Activated B cell treated with CpG ODN at 0.5 μM for 24 hours (primary cell): ENCODE measurements around the gene TC2N. TPM values are rescaled to one million over a fixed set of nuclear protein-coding genes. Genes with fewer than 3 reads are reported as not detected.
A peak's percentile ranks its signal among the peaks of the same experiment; 100 is the strongest.
"Not testable (repeated sequence)": the region's sequence is repeated elsewhere in the genome, so short reads cannot be mapped to it uniquely, and the experiment has no call there.

ENCODE experiments used
- ATAC-seq: fragments of 200-7000 bp; cut with Tn5 transposase; one replicate; pipeline ENCODE4 v1.10.0; 2021; ENCODE audit warnings: low read depth, mild to moderate bottlenecking, moderate library complexity
- CTCF ChIA-PET: fragments of 350-600 bp; sonication (Branson Sonifier 250); formaldehyde crosslinking; loops from one replicate; lab custom pipeline; 2021; ENCODE audit warnings: antibody characterized with exemption; lab: Charles Lee
- POLR2A ChIA-PET: fragments of 350-600 bp; sonication (Branson Sonifier 250); formaldehyde crosslinking; loops from one replicate; lab custom pipeline; 2021; ENCODE audit warnings: antibody characterized with exemption; lab: Charles Lee
- DNase-seq: peaks from one replicate; pipeline ENCODE4 v3.0.0; 2022
- H3K27ac Mint-ChIP-seq: one replicate; pipeline ENCODE4 v1.8.0; 2020; ENCODE audit warnings: mixed read lengths
- H3K27me3 Mint-ChIP-seq: one replicate; pipeline ENCODE4 v1.8.0; 2021; ENCODE audit warnings: mixed read lengths
- H3K36me3 Mint-ChIP-seq: one replicate; pipeline ENCODE4 v1.8.0; 2021; ENCODE audit warnings: low read depth, mixed read lengths
- H3K4me1 Mint-ChIP-seq: one replicate; pipeline ENCODE4 v1.8.0; 2021; ENCODE audit warnings: mixed read lengths
- H3K4me3 Mint-ChIP-seq: one replicate; pipeline ENCODE4 v1.8.0; 2020; ENCODE audit warnings: mild to moderate bottlenecking, mixed read lengths
- H3K9me3 Mint-ChIP-seq: one replicate; pipeline ENCODE4 v1.8.0; 2020; ENCODE audit warnings: mixed read lengths
- intact Hi-C: fragments of 100-400 bp; cut with micrococcal nuclease; formaldehyde crosslinking; loops from one replicate; pipeline ENCODE4 v1.15.1; 2024
- total RNA-seq: library from RNA; stranded (reverse); gene quantifications from 2 replicates; pipeline ENCODE4 v1.2.3, GENCODE V29; 2022
- TF ChIP-seq, protein P1 (sequence below): fragments of 200-600 bp; IDR thresholded peaks from one replicate; pipeline ENCODE4 v1.8.0; 2022; ENCODE audit warnings: antibody characterized with exemption, mild to moderate bottlenecking

The TC2N gene
- total RNA-seq, 1 donor from 2014 or later = 12.1 TPM

DNA sequence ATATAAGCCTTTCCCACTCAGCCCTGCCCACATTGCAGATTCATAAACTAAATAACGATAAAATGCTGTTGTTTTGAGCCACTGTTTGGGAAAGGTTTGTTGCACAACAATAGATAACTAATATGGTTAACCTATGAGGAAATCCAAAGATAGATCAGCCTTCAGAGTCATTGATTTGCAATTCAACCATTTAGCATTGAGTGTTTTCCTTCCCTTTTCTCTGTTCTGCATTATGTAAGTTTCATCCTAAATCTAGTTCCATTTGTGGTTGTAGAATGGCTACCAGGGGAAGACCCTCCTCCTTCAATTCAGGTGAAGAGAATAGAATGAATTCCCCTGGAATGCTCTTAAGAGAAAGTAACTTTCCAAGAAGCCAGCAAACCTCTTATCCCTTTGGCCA is 19.6 kb downstream of the TC2N start:
- H3K36me3 Mint-ChIP-seq = no peaks in the 10 kb centered on the region
- intact Hi-C loops = no loop called here
- DNase-seq (no peak), ATAC-seq (no peak)
- TF ChIP-seq, protein P1, sequence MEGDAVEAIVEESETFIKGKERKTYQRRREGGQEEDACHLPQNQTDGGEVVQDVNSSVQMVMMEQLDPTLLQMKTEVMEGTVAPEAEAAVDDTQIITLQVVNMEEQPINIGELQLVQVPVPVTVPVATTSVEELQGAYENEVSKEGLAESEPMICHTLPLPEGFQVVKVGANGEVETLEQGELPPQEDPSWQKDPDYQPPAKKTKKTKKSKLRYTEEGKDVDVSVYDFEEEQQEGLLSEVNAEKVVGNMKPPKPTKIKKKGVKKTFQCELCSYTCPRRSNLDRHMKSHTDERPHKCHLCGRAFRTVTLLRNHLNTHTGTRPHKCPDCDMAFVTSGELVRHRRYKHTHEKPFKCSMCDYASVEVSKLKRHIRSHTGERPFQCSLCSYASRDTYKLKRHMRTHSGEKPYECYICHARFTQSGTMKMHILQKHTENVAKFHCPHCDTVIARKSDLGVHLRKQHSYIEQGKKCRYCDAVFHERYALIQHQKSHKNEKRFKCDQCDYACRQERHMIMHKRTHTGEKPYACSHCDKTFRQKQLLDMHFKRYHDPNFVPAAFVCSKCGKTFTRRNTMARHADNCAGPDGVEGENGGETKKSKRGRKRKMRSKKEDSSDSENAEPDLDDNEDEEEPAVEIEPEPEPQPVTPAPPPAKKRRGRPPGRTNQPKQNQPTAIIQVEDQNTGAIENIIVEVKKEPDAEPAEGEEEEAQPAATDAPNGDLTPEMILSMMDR = no peak
- H3K27ac Mint-ChIP-seq = no peak overlapping the region
- H3K9me3 Mint-ChIP-seq = no peaks in the 10 kb centered on the region
- no peaks in the 10 kb centered on the region for H3K27me3 Mint-ChIP-seq
- H3K4me1 Mint-ChIP-seq = peaks cover 56% of the 10 kb centered on the region
- H3K4me3 Mint-ChIP-seq = peak overlapping the region; percentile 52
- POLR2A ChIA-PET = interaction anchor here (0.6 to 0.7 kb wide), 2 partner anchors 13 to 337 kb away, joined by 3 read pairs; no protein-coding TSS in a partner anchor
- CTCF ChIA-PET = interaction anchor here (1.2 kb wide), 1 partner anchor 524 kb away, joined by 3 read pairs; no protein-coding TSS in a partner anchor

DNA sequence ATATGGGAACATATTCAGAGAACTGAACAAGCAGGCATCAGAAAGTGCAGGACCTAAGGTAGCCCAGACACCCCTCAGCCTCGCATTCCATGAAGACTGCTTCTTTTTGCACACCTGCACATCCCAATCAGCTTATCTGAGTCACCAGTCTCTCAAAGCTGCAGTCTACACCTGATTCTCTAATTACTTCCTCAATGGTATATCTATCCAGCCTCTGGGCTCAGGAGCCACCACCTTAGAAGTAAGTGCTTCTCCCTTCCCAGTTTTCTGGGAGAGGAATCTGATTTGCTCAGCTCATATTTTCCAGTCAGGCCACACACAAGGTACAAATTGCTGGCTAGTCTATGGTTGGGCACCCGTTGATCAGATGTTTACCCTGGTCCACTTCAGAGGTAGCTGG is 21.7 kb downstream of the TC2N start:
- ATAC-seq (no peak), DNase-seq (no peak)
- Mint-ChIP-seq H3K27me3 (no peaks in the 10 kb centered on the region), H3K4me3 (no peak overlapping the region), H3K4me1 (peaks cover 52% of the 10 kb centered on the region), H3K27ac (no peak overlapping the region), H3K36me3 (no peaks in the 10 kb centered on the region), H3K9me3 (no peaks in the 10 kb centered on the region)
- TF ChIP-seq, protein P1 = no peak
- intact Hi-C loops = no loop called here
- POLR2A ChIA-PET = no interaction called here
- CTCF ChIA-PET = no interaction called here

DNA sequence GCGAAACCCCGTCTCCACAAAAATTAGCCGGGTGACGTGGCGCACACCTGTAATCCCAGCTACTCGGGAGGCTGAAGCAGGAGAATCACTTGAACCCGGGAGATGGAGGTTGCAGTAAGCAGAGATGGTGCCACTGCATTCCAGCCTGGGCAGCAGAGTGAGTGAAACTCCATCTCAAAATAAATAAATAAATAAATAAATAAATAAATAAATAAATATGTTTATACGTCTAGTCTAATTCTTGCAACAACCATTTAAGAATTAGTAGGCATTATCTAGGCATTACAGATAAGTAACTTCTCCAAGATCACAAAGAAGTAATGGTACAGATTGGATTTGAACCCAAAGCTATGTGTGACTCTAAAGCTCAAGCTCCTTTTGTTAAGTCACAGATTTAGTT is 22.3 kb downstream of the TC2N start:
- H3K4me3 Mint-ChIP-seq, intact Hi-C loops, CTCF ChIA-PET, POLR2A ChIA-PET, H3K27me3 Mint-ChIP-seq, H3K27ac Mint-ChIP-seq, ATAC-seq, DNase-seq, H3K36me3 Mint-ChIP-seq, H3K9me3 Mint-ChIP-seq: not testable (repeated sequence)
- H3K4me1 Mint-ChIP-seq = peaks cover 57% of the 10 kb centered on the region

DNA sequence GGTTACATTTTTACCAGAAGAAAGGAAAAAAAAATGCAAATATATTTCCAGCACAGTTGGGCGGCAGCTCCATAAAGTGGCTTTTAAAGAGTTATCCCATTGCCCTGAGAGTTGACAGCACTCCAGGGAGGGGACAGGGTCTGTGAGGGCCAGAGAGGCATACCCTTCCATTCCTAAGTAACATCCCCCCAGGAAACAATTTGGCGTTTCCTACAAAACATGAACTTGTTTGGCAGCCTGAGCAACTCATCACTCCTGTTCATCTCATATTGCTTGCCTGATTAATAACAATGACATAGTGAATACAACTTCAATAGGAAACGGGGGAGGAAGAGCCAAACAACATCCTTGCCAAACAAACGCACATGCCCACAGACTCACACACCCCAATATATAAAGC is 23.3 kb downstream of the TC2N start:
- DNase-seq (no peak), ATAC-seq (no peak)
- Mint-ChIP-seq H3K4me3 (peak overlapping the region; percentile 50), H3K36me3 (no peaks in the 10 kb centered on the region), H3K27me3 (no peaks in the 10 kb centered on the region), H3K27ac (peak overlapping the region; percentile 71), H3K4me1 (peaks cover 67% of the 10 kb centered on the region), H3K9me3 (no peaks in the 10 kb centered on the region)
- TF ChIP-seq, protein P1 = no peak
- CTCF ChIA-PET = interaction anchor here (1.2 kb wide), 1 partner anchor 67 kb away, joined by 3 read pairs; no protein-coding TSS in a partner anchor
- intact Hi-C loops = no loop called here
- POLR2A ChIA-PET = interaction anchor here (0.6 to 0.7 kb wide), 3 partner anchors 19 to 79 kb away, joined by 3 to 8 read pairs (median 6); no protein-coding TSS in a partner anchor

DNA sequence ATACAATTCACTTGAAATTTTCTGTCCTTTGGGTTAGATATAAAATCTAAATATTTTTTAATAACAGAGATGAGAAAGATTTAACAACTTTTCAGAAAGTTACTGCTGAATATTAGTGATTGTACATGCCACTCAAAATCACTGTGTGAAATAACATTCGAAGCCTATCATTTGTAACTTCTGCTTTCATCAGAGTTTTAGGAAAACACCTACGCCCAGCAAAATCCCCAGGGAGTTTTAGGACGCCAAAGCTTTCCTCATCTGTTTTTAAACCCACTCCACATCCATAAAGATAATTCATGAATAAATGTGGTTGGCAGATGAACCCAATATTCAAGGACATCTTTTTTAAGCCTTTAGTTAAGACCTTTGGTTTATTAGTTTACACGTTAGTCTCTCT is 23.9 kb downstream of the TC2N start:
- Mint-ChIP-seq H3K9me3 (no peaks in the 10 kb centered on the region), H3K27me3 (peaks cover 3% of the 10 kb centered on the region), H3K4me1 (peaks cover 65% of the 10 kb centered on the region), H3K27ac (peak overlapping the region; percentile 71), H3K4me3 (peak overlapping the region; percentile 50), H3K36me3 (no peaks in the 10 kb centered on the region)
- intact Hi-C loops = loop anchor here (1.0 to 2.0 kb wide), 2 partner anchors 25 to 29 kb away; no protein-coding TSS in a partner anchor
- CTCF ChIA-PET = interaction anchor here (1.2 kb wide), 1 partner anchor 68 kb away, joined by 3 read pairs; no protein-coding TSS in a partner anchor
- ATAC-seq (peak; percentile 73), DNase-seq (no peak)
- TF ChIP-seq, protein P1 = no peak
- POLR2A ChIA-PET = interaction anchor here (0.6 kb wide), 1 partner anchor 20 kb away, joined by 6 read pairs; no protein-coding TSS in a partner anchor
